K562 (cell line): ENCODE measurements around the gene SEC61A2. TPM values are rescaled to one million over a fixed set of nuclear protein-coding genes. Genes with fewer than 3 reads are reported as not detected.
A peak's percentile ranks its signal among the peaks of the same experiment; 100 is the strongest.

ENCODE experiments used
- ATAC-seq: fragments of 200-7000 bp; cut with Tn5 transposase; 3 replicates; pipeline ENCODE4 v1.9.1; 2020; ENCODE audit warnings: moderate library complexity
- BruUV-seq: library from RNA; stranded (reverse); fragments of 400-500 nt; replicated peaks from 2 replicates; lab custom pipeline; 2021; lab: Mats Ljungman, UMichigan
- CTCF ChIA-PET: fragments of 300-600 bp; formaldehyde crosslinking; extraction: SDS; loops from one replicate; lab custom pipeline; 2021; ENCODE audit warnings: low intra/inter-chr PET ratio; lab: Yijun Ruan, JAX
- POLR2A ChIA-PET: fragments of 300-600, 350-650 bp; sonication (Branson Sonifier 250); formaldehyde crosslinking; extraction: SDS; loops from one replicate; lab custom pipeline; 2021; ENCODE audit warnings: antibody characterized with exemption, inconsistent platforms; lab: Yijun Ruan, JAX
- DNase-seq, 4 experiments: peaks; one replicate each; pipeline versions ENCODE4 v3.0.0 to v3.0.0-alpha.2; 2011 to 2018; ENCODE audit warnings: low spot score in 3 of 4, mixed read lengths in 3 of 4; ENCODE audit errors: extremely low read depth in 1 of 4
- FAIRE-seq: peaks from 2 replicates; lab custom pipeline; 2011; peaks lifted over from hg19 to GRCh38; lab: Jason Lieb, UNC
- H2AFZ ChIP-seq: 2 replicates; pipeline ENCODE4 v1.6.0; 2011; ENCODE audit warnings: low read depth, low read length, control low read depth, inconsistent platforms
- H3K27ac ChIP-seq: fragments of 200-600 bp; 3 replicates; pipeline ENCODE4 v1.8.0; 2011; ENCODE audit warnings: low read depth, mild to moderate bottlenecking, control low read depth, inconsistent platforms, low read length, moderate library complexity, mixed read lengths; ENCODE audit errors: extremely low read depth
- H3K27me3 ChIP-seq, 2 experiments: fragments of 300-600 bp in 1 of 2; 2 replicates in 1 of 2; 3 replicates in 1 of 2; pipeline versions ENCODE4 v1.6.0 to v1.8.0; 2011; ENCODE audit warnings: inconsistent platforms in 2 of 2, low read length in 2 of 2, mild to moderate bottlenecking in 1 of 2, mixed read lengths in 1 of 2, moderate library complexity in 1 of 2; ENCODE audit not compliant: control insufficient read depth in 2 of 2, insufficient read depth in 2 of 2
- H3K36me3 ChIP-seq: fragments of 300-600 bp; 3 replicates; pipeline ENCODE4 v1.8.0; 2011; ENCODE audit warnings: mild to moderate bottlenecking, low read length, inconsistent platforms; ENCODE audit not compliant: control insufficient read depth, insufficient read depth
- H3K4me1 ChIP-seq, 2 experiments: fragments of 200-600 bp in 1 of 2; replicated peaks in 1 of 2; 2 replicates in 1 of 2; 3 replicates in 1 of 2; pipeline versions ENCODE4 v1.5.1 to v1.8.0; 2011; ENCODE audit warnings: inconsistent platforms in 2 of 2, low read length in 2 of 2, mild to moderate bottlenecking in 1 of 2, mixed read lengths in 1 of 2, moderate library complexity in 1 of 2; ENCODE audit not compliant: control insufficient read depth in 2 of 2, insufficient read depth in 2 of 2
- H3K4me2 ChIP-seq: 2 replicates; pipeline ENCODE4 v1.6.1; 2011; ENCODE audit warnings: low read length, control low read depth, inconsistent platforms, mixed read lengths; ENCODE audit not compliant: insufficient read depth
- H3K4me3 ChIP-seq: fragments of 200-600 bp; sonication (generic), shearing (Covaris generic); 2 replicates; pipeline ENCODE4 v1.5.1; 2016; ENCODE audit warnings: control low read depth, inconsistent platforms
- H3K79me2 ChIP-seq: fragments of 200-600 bp; 3 replicates; pipeline ENCODE4 v1.8.0; 2011; ENCODE audit warnings: low read length, inconsistent platforms; ENCODE audit not compliant: control insufficient read depth, insufficient read depth
- H3K9ac ChIP-seq, 2 experiments: 2 replicates each; pipeline versions ENCODE4 v1.6.0 to v1.6.1; 2011; ENCODE audit warnings: low read depth in 2 of 2, low read length in 2 of 2, control low read depth in 1 of 2, inconsistent platforms in 1 of 2, mild to moderate bottlenecking in 1 of 2, mixed read lengths in 1 of 2; ENCODE audit not compliant: insufficient read depth in 1 of 2
- H3K9me1 ChIP-seq: one replicate; pipeline ENCODE4 v1.6.0; 2011; ENCODE audit warnings: inconsistent platforms, mild to moderate bottlenecking, low read length, moderate library complexity; ENCODE audit not compliant: control insufficient read depth, insufficient read depth
- H3K9me3 ChIP-seq: replicated peaks from 2 replicates; pipeline ENCODE4 v1.5.1; 2011; ENCODE audit warnings: low read depth, low read length, inconsistent platforms; ENCODE audit not compliant: control insufficient read depth, insufficient read depth
- H4K20me1 ChIP-seq: replicated peaks from 2 replicates; pipeline ENCODE4 v1.6.1; 2011; ENCODE audit warnings: low read length, inconsistent platforms, mixed read lengths; ENCODE audit not compliant: control insufficient read depth, insufficient read depth
- BCOR ChIP-seq: fragments of 450-650 bp; IDR thresholded peaks from 2 replicates; pipeline ENCODE4 v1.6.1; 2016
- CHCHD3 ChIP-seq: fragments of 250-450 bp; sonication (Bioruptor Pico); IDR thresholded peaks from 2 replicates; pipeline ENCODE4 v2.1.2; 2022; ENCODE audit warnings: mild to moderate bottlenecking
- CREM ChIP-seq: IDR thresholded peaks from 2 replicates; pipeline ENCODE4 v1.6.1; 2014; ENCODE audit warnings: antibody characterized with exemption, low read depth
- CTBP1 ChIP-seq: fragments of 450-650 bp; IDR thresholded peaks from 2 replicates; pipeline ENCODE4 v1.6.1; 2016; ENCODE audit warnings: borderline replicate concordance
- EP300 ChIP-seq: IDR thresholded peaks from 2 replicates; pipeline ENCODE4 v1.6.1; 2012; ENCODE audit warnings: low read length, improper control_type of control experiment
- HNRNPLL ChIP-seq: fragments of 200-400 bp; formaldehyde crosslinking; IDR thresholded peaks from 2 replicates; pipeline ENCODE4 v1.6.1; 2017; ENCODE audit warnings: low read length, low read depth, mild to moderate bottlenecking; ENCODE audit not compliant: poor library complexity, severe bottlenecking
- JUND ChIP-seq, 2 experiments: IDR thresholded peaks; 2 replicates in 1 of 2; 3 replicates in 1 of 2; pipeline ENCODE4 v1.6.1; 2011; ENCODE audit warnings: borderline replicate concordance in 2 of 2, low read depth in 2 of 2, low read length in 2 of 2, improper control_type of control experiment in 1 of 2, missing biosample characterization in 1 of 2, missing genetic modification characterization in 1 of 2, missing genetic modification reagents in 1 of 2
- MTA2 ChIP-seq: fragments of 450-650 bp; IDR thresholded peaks from 2 replicates; pipeline ENCODE4 v1.6.1; 2016; ENCODE audit warnings: low read depth
- NR0B1 ChIP-seq: fragments of 450-650 bp; IDR thresholded peaks from one replicate; pipeline ENCODE4 v1.6.1; 2018; ENCODE audit warnings: mild to moderate bottlenecking, moderate library complexity; ENCODE audit not compliant: partially characterized antibody
- RBM14 ChIP-seq: fragments of 200-400 bp; formaldehyde crosslinking; IDR thresholded peaks from 2 replicates; pipeline ENCODE4 v1.6.1; 2018; ENCODE audit warnings: low read depth, mild to moderate bottlenecking, low read length, moderate library complexity, borderline replicate concordance; ENCODE audit not compliant: insufficient read depth
- SMAD2 ChIP-seq: fragments of 150-350 bp; IDR thresholded peaks from 2 replicates; pipeline ENCODE4 v1.6.1; 2014; ENCODE audit warnings: low read depth, mild to moderate bottlenecking, low read length
- ZNF57 ChIP-seq: fragments of 450-650 bp; formaldehyde crosslinking; IDR thresholded peaks from 2 replicates; pipeline ENCODE4 v1.4.0; 2020; ENCODE audit warnings: mild to moderate bottlenecking, moderate library complexity
- ZNF592 ChIP-seq: fragments of 450-650 bp; IDR thresholded peaks from 2 replicates; pipeline ENCODE4 v1.6.1; 2017; ENCODE audit warnings: antibody characterized with exemption, mild to moderate bottlenecking
- ZSCAN32 ChIP-seq: fragments of 450-650 bp; formaldehyde crosslinking; IDR thresholded peaks from 2 replicates; pipeline ENCODE4 v1.4.0; 2020; ENCODE audit warnings: mild to moderate bottlenecking, moderate library complexity
- WGBS: fragments of 100-300 bp; shearing (Covaris generic); methylation state at CpG from one replicate; pipeline ENCODE4 v1.1.6; 2016; ENCODE audit warnings: low coverage, mixed read lengths; ENCODE audit not compliant: insufficient coverage; ENCODE audit errors: missing lambda C conversion rate; 5-methylcytosine and 5-hydroxymethylcytosine counted together
- in situ Hi-C: fragments of 300-500 bp; cut with MboI; formaldehyde crosslinking; loops from 4 replicates; pipeline ENCODE4 v1.15.0; 2018; ENCODE audit warnings: inconsistent platforms, mixed read lengths
- intact Hi-C: fragments of 100-400 bp; cut with micrococcal nuclease; formaldehyde crosslinking; loops from 2 replicates; pipeline ENCODE4 v1.14.2; 2022
- polyA plus RNA-seq, 8 experiments: library from polyadenylated mRNA; depleted of rRNA in 4 of 8; stranded (reverse) in 5 of 8; unstranded in 3 of 8; fragments of >200 nt; fragmentation: Nextera tagmentation in 2 of 8; fragmentation: Illumina TruSeq in 1 of 8; extraction: Ambion mirVana in 2 of 8; extraction: Trizol in 1 of 8; gene quantifications; 2 replicates each; pipeline versions ENCODE4 v1.2.1 to v1.2.3, GENCODE V29; 2011 to 2014; ENCODE audit warnings: inconsistent platforms in 1 of 8, missing spikeins in 1 of 8
- total RNA-seq, 7 experiments: library from RNA; depleted of rRNA in 6 of 7; stranded (reverse); fragments of >200 nt in 6 of 7; fragmentation: Illumina TruSeq in 2 of 7; extraction: Trizol in 2 of 7; gene quantifications; 2 replicates each; pipeline versions ENCODE4 v1.2.1 to v1.2.3, GENCODE V29; 2011 to 2021; ENCODE audit warnings: low replicate concordance in 1 of 7
- TF ChIP-seq, protein P1 (sequence below): fragments of 250-450 bp; sonication (Bioruptor Pico); IDR thresholded peaks from 2 replicates; pipeline ENCODE4 v1.5.0; 2021

The SEC61A2 gene
- total and polyA plus RNA-seq, 9 of the 15 experiments (the other 6 are each of a cell fraction or from before 2014, with no cell fraction given): 1.2 to 9.7 (median 3.9) TPM

DNA sequence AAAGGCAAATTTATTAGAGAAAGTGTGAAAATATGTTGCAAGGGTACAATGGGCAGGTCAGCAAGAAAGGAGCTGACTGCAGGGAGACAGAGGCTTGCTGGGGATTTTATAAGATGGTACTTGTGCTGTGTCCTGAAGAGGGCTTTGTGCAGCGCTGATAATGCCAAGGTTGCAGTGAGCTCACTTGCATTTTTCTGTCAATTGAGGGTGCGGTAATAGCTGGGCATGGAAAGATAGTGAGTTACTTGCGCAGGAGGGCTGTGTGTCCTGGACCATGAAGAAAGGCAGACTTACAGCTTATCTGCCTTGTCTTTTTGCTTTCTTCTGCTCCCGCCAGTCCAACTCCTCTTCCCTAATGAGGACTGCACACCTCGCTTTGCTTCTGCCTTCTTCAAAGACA is 79.0 kb downstream of the SEC61A2 start:
- 33% methylated on average over 5 of the region's 5 CpGs for WGBS
- no peaks in the 10 kb centered on the region for H3K27me3 ChIP-seq
- FAIRE-seq: peak; percentile 84
- 0 out of 3 replicates have a peak overlapping the region, but pooled peaks have one; percentile 31 for H3K27ac ChIP-seq
- peaks cover 35% of the 10 kb centered on the region; the same call in 2 of the 3 replicates for H3K79me2 ChIP-seq
- no peaks in the 10 kb centered on the region for H3K9me3 ChIP-seq
- in situ Hi-C loops (no loop called here), intact Hi-C loops (no loop called here)
- no peak overlapping the region for H3K9ac ChIP-seq
- H3K4me1 ChIP-seq: peaks cover 0 to 10% of the 10 kb centered on the region in 2 experiments; a peak in 3 of 5 replicates
- no peaks in the 10 kb centered on the region for H3K9me1 ChIP-seq
- CTCF ChIA-PET: no interaction called here
- H3K4me3 ChIP-seq: no peak overlapping the region
- DNase-seq: peak in 2 of 4 experiments; percentile 49 to 88
- ATAC-seq: peak; percentile 97
- H3K36me3 ChIP-seq: peaks cover 73% of the 10 kb centered on the region
- peak overlapping the region; percentile 25 for H3K4me2 ChIP-seq
- H2AFZ ChIP-seq: no peak overlapping the region
- POLR2A ChIA-PET: interaction anchor here (0.5 to 1.7 kb wide), 3 partner anchors 8 to 581 kb away, joined by 4 to 8 read pairs (median 7); no protein-coding TSS in a partner anchor
- H4K20me1 ChIP-seq: no peaks in the 10 kb centered on the region
- BruUV-seq: no TSS peak
- no peak for TF ChIP-seq ZNF57 (CRISPR knock-in tag)
- no peak for TF ChIP-seq ZSCAN32
- no peak for TF ChIP-seq SMAD2
- peak; percentile 89 for TF ChIP-seq HNRNPLL
- peak; percentile 48; the same call in 1 of the 2 replicates for TF ChIP-seq EP300
- TF ChIP-seq RBM14: no peak
- TF ChIP-seq MTA2: peak; percentile 63; the same call in 1 of the 2 replicates
- TF ChIP-seq ZNF592: no peak
- TF ChIP-seq, protein P1, sequence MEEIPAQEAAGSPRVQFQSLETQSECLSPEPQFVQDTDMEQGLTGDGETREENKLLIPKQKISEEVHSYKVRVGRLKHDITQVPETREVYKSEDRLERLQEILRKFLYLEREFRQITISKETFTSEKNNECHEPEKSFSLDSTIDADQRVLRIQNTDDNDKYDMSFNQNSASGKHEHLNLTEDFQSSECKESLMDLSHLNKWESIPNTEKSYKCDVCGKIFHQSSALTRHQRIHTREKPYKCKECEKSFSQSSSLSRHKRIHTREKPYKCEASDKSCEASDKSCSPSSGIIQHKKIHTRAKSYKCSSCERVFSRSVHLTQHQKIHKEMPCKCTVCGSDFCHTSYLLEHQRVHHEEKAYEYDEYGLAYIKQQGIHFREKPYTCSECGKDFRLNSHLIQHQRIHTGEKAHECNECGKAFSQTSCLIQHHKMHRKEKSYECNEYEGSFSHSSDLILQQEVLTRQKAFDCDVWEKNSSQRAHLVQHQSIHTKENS (CRISPR knock-in tag): no peak
- TF ChIP-seq BCOR: peak; percentile 53
- peak; percentile 44; the same call in 1 of the 2 replicates for TF ChIP-seq CREM
- no peak for TF ChIP-seq CHCHD3 (CRISPR knock-in tag)
- TF ChIP-seq JUND (IDR thresholded peaks at IDR 0.05; ENCODE audit: borderline replicate concordance, low read depth, low read length): peak; percentile 63; the same call in 1 of the 2 replicates
- peak; percentile 33; the same call in 1 of the 3 replicates for TF ChIP-seq JUND (tag; IDR thresholded peaks at IDR 0.05; ENCODE audit: borderline replicate concordance, low read depth, low read length)
- TF ChIP-seq CTBP1: peak; percentile 52; the same call in 1 of the 2 replicates
- TF ChIP-seq NR0B1: no peak
